CD14-positive monocyte (primary cell): ENCODE data around the gene EPYC. TPM values are rescaled to one million over a fixed set of nuclear protein-coding genes. Genes with fewer than 3 reads are reported as not detected.

Source experiments
- DNase-seq, 3 donors: peaks; one replicate each; pipeline ENCODE4 v3.0.0-alpha.2; 2011 to 2022
- H2AFZ ChIP-seq: 2 replicates; pipeline ENCODE4 v1.6.0; 2012; ENCODE audit warnings: mild to moderate bottlenecking, low read depth, low read length, inconsistent platforms; ENCODE audit not compliant: insufficient read depth, poor library complexity, severe bottlenecking
- H3K27ac ChIP-seq, 2 donors: 1 replicate in 1 of 2; 2 replicates in 1 of 2; pipeline ENCODE4 v1.5.1; 2012 to 2013; ENCODE audit warnings: low read length in 2 of 2, control low read depth in 1 of 2, inconsistent platforms in 1 of 2, low read depth in 1 of 2, mild to moderate bottlenecking in 1 of 2
- H3K27me3 ChIP-seq, 2 donors: one replicate each; pipeline versions ENCODE4 v1.6.0 to v1.6.1; 2011 to 2013; ENCODE audit warnings: low read length in 2 of 2; ENCODE audit not compliant: control insufficient read depth in 2 of 2, insufficient read depth in 2 of 2
- H3K36me3 ChIP-seq, 2 donors: replicated peaks in 1 of 2; 1 replicate in 1 of 2; 2 replicates in 1 of 2; pipeline versions ENCODE4 v1.5.1 to v1.6.1; 2012 to 2013; ENCODE audit warnings: low read length in 2 of 2, control low read depth in 1 of 2, inconsistent platforms in 1 of 2, mild to moderate bottlenecking in 1 of 2; ENCODE audit not compliant: insufficient read depth in 2 of 2, control insufficient read depth in 1 of 2
- H3K4me1 ChIP-seq, 2 donors: 1 replicate in 1 of 2; 2 replicates in 1 of 2; pipeline versions ENCODE4 v1.5.1 to v1.6.1; 2012 to 2013; ENCODE audit warnings: low read length in 2 of 2, control low read depth in 1 of 2, inconsistent platforms in 1 of 2, mild to moderate bottlenecking in 1 of 2, moderate library complexity in 1 of 2; ENCODE audit not compliant: insufficient read depth in 2 of 2, control insufficient read depth in 1 of 2
- H3K4me2 ChIP-seq: replicated peaks from 2 replicates; pipeline ENCODE3; 2012; ENCODE audit warnings: low read length, moderate library complexity, mild to moderate bottlenecking; ENCODE audit not compliant: poor library complexity, severe bottlenecking; ENCODE audit errors: extremely low read depth
- H3K4me3 ChIP-seq, 3 experiments: fragments of 200-600 bp in 1 of 3; sonication (generic) in 1 of 3; replicated peaks in 1 of 3; 1 replicate in 2 of 3; 2 replicates in 1 of 3; pipeline ENCODE4 v1.5.1; 2011 to 2013; ENCODE audit warnings: low read length in 3 of 3, mild to moderate bottlenecking in 3 of 3, control low read depth in 2 of 3, low read depth in 2 of 3, inconsistent platforms in 1 of 3, moderate library complexity in 1 of 3
- H3K79me2 ChIP-seq: 2 replicates; pipeline ENCODE4 v1.6.0; 2012; ENCODE audit warnings: mild to moderate bottlenecking, control low read depth, inconsistent platforms, low read length, moderate library complexity; ENCODE audit not compliant: insufficient read depth
- H3K9ac ChIP-seq: 2 replicates; pipeline ENCODE4 v1.6.0; 2017; ENCODE audit warnings: low read length, mild to moderate bottlenecking; ENCODE audit not compliant: insufficient read depth, poor library complexity, severe bottlenecking
- H3K9me3 ChIP-seq, 2 donors: replicated peaks in 1 of 2; 1 replicate in 1 of 2; 2 replicates in 1 of 2; pipeline versions ENCODE4 v1.5.1 to v1.6.1; 2012 to 2013; ENCODE audit warnings: low read length in 2 of 2, control low read depth in 1 of 2; ENCODE audit not compliant: control insufficient read depth in 1 of 2, insufficient read depth in 1 of 2
- H4K20me1 ChIP-seq: 2 replicates; pipeline ENCODE4 v1.6.0; 2012; ENCODE audit warnings: mild to moderate bottlenecking, low read length, control low read depth, moderate library complexity; ENCODE audit not compliant: insufficient read depth
- H3K27ac Mint-ChIP-seq, 7 donors: one replicate each; pipeline ENCODE4 v1.8.0; 2020; ENCODE audit warnings: mild to moderate bottlenecking in 7 of 7, mixed read lengths in 7 of 7, moderate library complexity in 6 of 7, inconsistent platforms in 2 of 7
- H3K27me3 Mint-ChIP-seq, 3 donors: one replicate each; pipeline ENCODE4 v1.8.0; 2021 to 2022; ENCODE audit warnings: low read depth in 3 of 3, mild to moderate bottlenecking in 3 of 3, mixed read lengths in 3 of 3, moderate library complexity in 3 of 3, inconsistent platforms in 1 of 3
- H3K36me3 Mint-ChIP-seq, 2 donors: one replicate each; pipeline ENCODE4 v1.8.0; 2020; ENCODE audit warnings: mixed read lengths in 2 of 2, inconsistent platforms in 1 of 2, mild to moderate bottlenecking in 1 of 2
- H3K4me1 Mint-ChIP-seq: one replicate; pipeline ENCODE4 v1.8.0; 2020; ENCODE audit warnings: mild to moderate bottlenecking, mixed read lengths
- H3K4me3 Mint-ChIP-seq, 2 donors: one replicate each; pipeline ENCODE4 v1.8.0; 2020; ENCODE audit warnings: mild to moderate bottlenecking in 2 of 2, mixed read lengths in 2 of 2, moderate library complexity in 1 of 2
- H3K9me3 Mint-ChIP-seq, 7 donors: one replicate each; pipeline ENCODE4 v1.8.0; 2020 to 2022; ENCODE audit warnings: mixed read lengths in 7 of 7, mild to moderate bottlenecking in 6 of 7, moderate library complexity in 6 of 7, inconsistent platforms in 2 of 7
- CTCF ChIP-seq: fragments of 200-600 bp; IDR thresholded peaks from one replicate; pipeline ENCODE4 v1.8.0; 2022; ENCODE audit warnings: antibody characterized with exemption, mild to moderate bottlenecking
- WGBS: methylation state at CpG from one replicate; pipeline ENCODE4 v1.1.5; 2013; ENCODE audit warnings: missing lambda C conversion rate; ENCODE audit not compliant: insufficient coverage; 5-methylcytosine and 5-hydroxymethylcytosine counted together
- intact Hi-C, 2 donors: fragments of 100-400 bp; cut with micrococcal nuclease; formaldehyde crosslinking; loops; one replicate each; pipeline versions ENCODE4 v1.15.0 to v1.15.1; 2023
- polyA plus RNA-seq, 3 donors: library from polyadenylated mRNA; depleted of rRNA in 1 of 3; unstranded in 2 of 3; stranded (reverse) in 1 of 3; fragments of 300-500 nt in 2 of 3; fragments of >200 nt in 1 of 3; fragmentation: Illumina TruSeq in 2 of 3; gene quantifications; 1 replicate in 2 of 3; 2 replicates in 1 of 3; pipeline ENCODE4 v1.2.3, GENCODE V29; 2012 to 2021

Gene EPYC
- polyA plus RNA-seq, 3 donors: not detected

- no peak overlapping the region for H3K27ac Mint-ChIP-seq
- H2AFZ ChIP-seq: no peak overlapping the region
- no peaks in the 10 kb centered on the region for H4K20me1 ChIP-seq
- H3K4me1 ChIP-seq: no peaks in the 10 kb centered on the region
- no peaks in the 10 kb centered on the region for H3K4me1 Mint-ChIP-seq
- H3K36me3 ChIP-seq: no peaks in the 10 kb centered on the region
- no peaks in the 10 kb centered on the region for H3K36me3 Mint-ChIP-seq
- no peaks in the 10 kb centered on the region for H3K9me3 ChIP-seq
- H3K9ac ChIP-seq: no peak overlapping the region
- H3K4me2 ChIP-seq: no peak overlapping the region
- TF ChIP-seq CTCF: no peak
- no peaks in the 10 kb centered on the region for H3K27me3 ChIP-seq
- H3K27me3 Mint-ChIP-seq: peaks cover 0 to 1% (median 0%) of the 10 kb centered on the region in 3 donors
- 100% methylated on average over 1 of the region's 6 CpGs for WGBS
- H3K27ac ChIP-seq: no peak overlapping the region
- no peak overlapping the region for H3K4me3 Mint-ChIP-seq
- peaks cover 0 to 2% (median 0%) of the 10 kb centered on the region in 7 donors for H3K9me3 Mint-ChIP-seq
- intact Hi-C loops: no loop called here
- DNase-seq: no peak
- no peaks in the 10 kb centered on the region for H3K79me2 ChIP-seq
- no peak overlapping the region for H3K4me3 ChIP-seq
Observed at GRCh38 chr12:90963946-90964345, 40.8 kb downstream of the EPYC start.

- H3K4me3 ChIP-seq: no peak overlapping the region
- no peak overlapping the region for H3K9ac ChIP-seq
- no peaks in the 10 kb centered on the region for H3K27me3 Mint-ChIP-seq
- no peak overlapping the region for H3K4me2 ChIP-seq
- H3K36me3 Mint-ChIP-seq: no peaks in the 10 kb centered on the region
- no peak for TF ChIP-seq CTCF
- H2AFZ ChIP-seq: no peak overlapping the region
- no peaks in the 10 kb centered on the region for H3K36me3 ChIP-seq
- H3K79me2 ChIP-seq: no peaks in the 10 kb centered on the region
- H3K4me1 ChIP-seq: no peaks in the 10 kb centered on the region
- intact Hi-C loops: no loop called here
- H3K27ac Mint-ChIP-seq: no peak overlapping the region
- H4K20me1 ChIP-seq: no peaks in the 10 kb centered on the region
- no peaks in the 10 kb centered on the region for H3K9me3 ChIP-seq
- H3K27ac ChIP-seq: no peak overlapping the region
- no peak overlapping the region for H3K4me3 Mint-ChIP-seq
- DNase-seq: no peak
- H3K27me3 ChIP-seq: no peaks in the 10 kb centered on the region
- 100% methylated on average over 1 of the region's 4 CpGs for WGBS
- H3K9me3 Mint-ChIP-seq: no peaks in the 10 kb centered on the region
- no peaks in the 10 kb centered on the region for H3K4me1 Mint-ChIP-seq
Observed at GRCh38 chr12:90961154-90961553, 43.6 kb downstream of the EPYC start.
